Brain microvascular endothelial cell (primary cell): ENCODE data around the gene TMEM9.

ENCODE experiments used
- DNase-seq: peaks from one replicate; pipeline ENCODE4 v3.0.0-alpha.2; 2020
- H3K27ac ChIP-seq: fragments of 250-450 bp; sonication (Bioruptor Pico); 2 replicates; pipeline ENCODE4 v1.5.1; 2020; ENCODE audit warnings: mild to moderate bottlenecking, moderate library complexity
- H3K27me3 ChIP-seq: fragments of 250-450 bp; sonication (Bioruptor Pico); replicated peaks from 2 replicates; pipeline ENCODE4 v1.5.1; 2020; ENCODE audit warnings: mild to moderate bottlenecking
- H3K36me3 ChIP-seq: fragments of 250-450 bp; sonication (Bioruptor Pico); replicated peaks from 2 replicates; pipeline ENCODE4 v1.5.1; 2020; ENCODE audit warnings: mild to moderate bottlenecking
- H3K4me3 ChIP-seq: 2 replicates; pipeline ENCODE4 v1.5.1; 2011; ENCODE audit warnings: low read depth, mild to moderate bottlenecking, control low read depth, low read length, moderate library complexity
- in situ Hi-C: cut with HindIII; loops from 2 replicates; pipeline ENCODE4 v1.10.0; 2017; ENCODE audit warnings: low sequenced_read_pairs, low pct_ligation_motif_present
- TF ChIP-seq, protein P1 (sequence below): IDR thresholded peaks from 2 replicates; pipeline ENCODE4 v1.5.1; 2011; ENCODE audit warnings: low read depth, mild to moderate bottlenecking, moderate library complexity, low read length, control low read depth, inconsistent platforms; ENCODE audit errors: missing control alignments

The TMEM9 gene

DNA sequence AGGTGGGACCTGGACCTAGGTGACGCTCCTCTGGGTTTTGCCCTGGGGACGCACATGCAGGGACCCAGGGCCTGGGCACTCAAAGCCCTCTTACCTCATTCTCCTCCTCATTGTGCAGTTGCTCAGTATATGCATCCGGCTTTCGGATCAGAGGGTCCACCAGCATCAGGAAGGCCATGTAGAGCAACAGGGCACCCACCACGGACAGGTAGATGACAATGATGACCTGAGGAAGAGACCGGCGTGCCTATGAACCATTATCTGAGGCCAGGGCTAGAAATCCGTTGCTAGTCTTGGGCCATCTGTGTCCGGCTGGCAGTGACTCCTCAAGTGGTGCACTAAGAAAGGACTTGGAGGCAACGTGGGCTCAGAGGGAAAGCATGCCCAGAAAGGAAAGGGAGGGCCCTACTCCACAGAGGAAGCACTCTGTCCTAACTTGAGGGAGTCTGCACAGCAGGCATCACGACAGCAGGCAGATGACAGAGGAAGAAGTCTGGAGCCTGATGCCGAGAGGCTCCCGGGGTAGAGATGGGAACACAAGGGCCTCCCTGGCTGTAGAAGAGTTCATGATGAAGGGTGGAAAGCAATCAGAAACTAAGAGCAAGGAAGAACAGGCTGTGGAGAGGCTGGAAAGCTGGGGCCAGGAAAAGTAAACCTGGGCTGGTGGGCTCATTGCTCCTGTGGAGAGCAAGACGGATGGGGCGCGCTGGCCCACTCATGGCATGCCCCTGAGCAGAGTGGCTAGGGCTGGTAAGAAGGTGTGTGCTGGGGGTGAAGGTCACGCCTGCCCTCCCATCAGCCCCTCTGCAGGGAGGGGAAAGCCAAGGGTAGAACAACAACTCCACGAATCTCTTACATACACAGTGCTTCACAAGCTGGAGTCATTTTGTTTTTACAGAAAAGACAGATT, 10.3 kb downstream of the TMEM9 start:
- no peak for DNase-seq
- H3K27me3 ChIP-seq, result no peaks in the 10 kb centered on the region
- in situ Hi-C loops, result no loop called here
- H3K4me3 ChIP-seq, result no peak overlapping the region
- no peak overlapping the region for H3K27ac ChIP-seq
- TF ChIP-seq, protein P1, sequence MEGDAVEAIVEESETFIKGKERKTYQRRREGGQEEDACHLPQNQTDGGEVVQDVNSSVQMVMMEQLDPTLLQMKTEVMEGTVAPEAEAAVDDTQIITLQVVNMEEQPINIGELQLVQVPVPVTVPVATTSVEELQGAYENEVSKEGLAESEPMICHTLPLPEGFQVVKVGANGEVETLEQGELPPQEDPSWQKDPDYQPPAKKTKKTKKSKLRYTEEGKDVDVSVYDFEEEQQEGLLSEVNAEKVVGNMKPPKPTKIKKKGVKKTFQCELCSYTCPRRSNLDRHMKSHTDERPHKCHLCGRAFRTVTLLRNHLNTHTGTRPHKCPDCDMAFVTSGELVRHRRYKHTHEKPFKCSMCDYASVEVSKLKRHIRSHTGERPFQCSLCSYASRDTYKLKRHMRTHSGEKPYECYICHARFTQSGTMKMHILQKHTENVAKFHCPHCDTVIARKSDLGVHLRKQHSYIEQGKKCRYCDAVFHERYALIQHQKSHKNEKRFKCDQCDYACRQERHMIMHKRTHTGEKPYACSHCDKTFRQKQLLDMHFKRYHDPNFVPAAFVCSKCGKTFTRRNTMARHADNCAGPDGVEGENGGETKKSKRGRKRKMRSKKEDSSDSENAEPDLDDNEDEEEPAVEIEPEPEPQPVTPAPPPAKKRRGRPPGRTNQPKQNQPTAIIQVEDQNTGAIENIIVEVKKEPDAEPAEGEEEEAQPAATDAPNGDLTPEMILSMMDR, result no peak
- peaks cover 50% of the 10 kb centered on the region for H3K36me3 ChIP-seq

DNA sequence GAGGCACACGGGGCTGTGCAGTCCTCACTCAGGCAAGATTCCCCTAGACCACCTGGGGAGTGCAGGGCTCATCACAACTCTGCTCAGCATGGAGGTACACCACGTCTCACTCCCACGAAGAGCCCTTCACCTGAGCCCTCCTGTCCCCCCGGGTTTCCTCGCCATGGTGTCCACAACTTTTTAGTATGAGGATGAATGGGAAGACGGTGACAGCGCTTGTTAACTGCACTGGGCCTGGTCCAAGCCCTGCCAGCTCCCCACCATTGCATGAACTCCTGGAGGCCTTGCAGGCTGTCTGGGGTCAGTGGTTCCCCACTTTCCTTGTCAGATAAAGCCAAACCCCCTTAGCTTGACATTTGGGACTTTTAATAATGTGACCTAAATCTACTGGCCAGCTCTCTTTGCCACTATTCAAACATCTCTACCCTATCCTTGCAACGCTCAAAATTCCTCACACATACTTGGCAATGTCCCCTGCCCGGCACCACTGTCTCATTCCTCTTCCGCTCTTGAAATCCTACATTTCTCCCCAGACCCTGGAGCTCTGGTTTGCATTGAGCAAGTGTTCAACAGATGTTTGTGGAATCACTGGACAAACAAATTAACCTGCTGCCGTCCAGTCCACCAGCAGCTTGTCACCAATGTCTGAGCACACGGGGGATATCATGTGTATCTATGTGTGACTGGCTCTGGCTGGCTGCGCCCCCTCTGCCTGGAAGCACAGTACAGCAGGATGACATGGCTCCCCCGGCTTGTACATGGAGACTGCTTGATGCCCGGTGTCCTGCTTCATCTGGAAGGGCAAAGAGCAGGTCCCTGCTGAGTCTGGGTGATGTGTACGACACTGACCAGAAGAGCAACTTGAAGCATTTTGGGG, 11.2 kb downstream of the TMEM9 start:
- H3K27me3 ChIP-seq, result no peaks in the 10 kb centered on the region
- peaks cover 49% of the 10 kb centered on the region for H3K36me3 ChIP-seq
- DNase-seq, result no peak
- TF ChIP-seq, protein P1, result no peak
- H3K27ac ChIP-seq, result no peak overlapping the region
- in situ Hi-C loops, result no loop called here
- H3K4me3 ChIP-seq, result no peak overlapping the region

DNA sequence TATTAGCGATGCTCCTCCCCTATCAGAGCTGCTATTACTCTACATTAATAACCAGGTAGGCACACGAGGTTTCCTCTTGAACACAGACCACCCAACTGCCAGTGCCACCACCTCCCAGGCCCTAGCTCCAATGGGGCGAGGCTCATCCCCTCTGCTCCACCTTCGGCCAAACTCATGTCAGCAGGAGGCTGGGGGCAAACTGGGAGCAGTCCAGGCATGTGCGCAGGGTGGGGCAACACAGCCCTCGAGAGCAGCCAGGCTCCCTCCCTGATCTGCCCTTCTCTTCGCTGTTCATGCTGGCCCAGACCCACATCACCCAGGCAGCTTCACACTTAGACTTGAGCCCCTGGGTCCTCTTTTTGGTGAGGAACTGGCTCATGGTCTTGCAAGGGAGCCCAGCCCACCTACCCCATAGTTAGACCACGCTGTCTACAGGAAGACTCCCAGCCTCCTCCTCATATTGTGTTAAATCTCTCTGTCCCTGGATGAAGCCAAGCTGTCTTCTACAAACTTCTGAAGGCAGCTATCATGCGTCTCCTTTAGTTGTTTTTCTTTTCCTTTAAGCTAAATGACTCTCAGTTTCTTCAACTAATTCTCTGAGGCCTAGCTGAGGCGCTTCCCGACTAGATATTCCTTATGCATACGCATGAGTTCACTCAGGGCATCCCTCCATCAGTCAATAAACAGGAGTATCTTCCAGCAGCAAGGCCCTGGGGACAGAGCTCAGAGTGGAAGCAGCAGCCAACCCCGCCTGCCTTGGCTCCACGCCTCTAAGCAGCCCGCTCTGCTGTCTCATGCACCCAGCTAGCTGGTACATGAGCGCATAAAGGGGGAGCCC, 12.0 kb downstream of the TMEM9 start:
- no peaks in the 10 kb centered on the region for H3K27me3 ChIP-seq
- no peak overlapping the region for H3K4me3 ChIP-seq
- in situ Hi-C loops, result no loop called here

DNA sequence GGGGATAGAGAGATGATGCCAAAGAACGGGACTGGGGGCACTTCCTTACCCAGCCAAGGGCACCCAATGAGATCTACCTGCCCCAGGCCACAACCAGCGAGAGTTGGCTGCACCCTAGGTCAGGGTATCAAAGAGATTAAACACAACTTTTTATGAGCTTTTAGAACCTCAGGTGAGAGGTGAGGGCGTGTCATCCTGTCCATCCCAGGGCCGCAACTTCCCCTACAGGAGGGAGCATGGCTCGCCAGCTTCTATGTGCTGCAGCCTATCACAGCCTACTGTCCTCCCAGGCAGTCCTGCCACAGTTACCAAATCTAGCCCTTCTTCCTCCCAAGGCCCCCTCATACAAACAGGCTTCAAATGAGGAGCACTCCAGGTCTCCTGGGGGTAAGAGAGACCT, 12.9 kb downstream of the TMEM9 start:
- TF ChIP-seq, protein P1, result no peak
- no peak overlapping the region for H3K4me3 ChIP-seq

More for the DNA sequence above, 12.0 kb downstream of the TMEM9 start:
- DNase-seq, result no peak
- H3K36me3 ChIP-seq, result peaks cover 45% of the 10 kb centered on the region
- no peak overlapping the region for H3K27ac ChIP-seq
- TF ChIP-seq, protein P1, result no peak

DNA sequence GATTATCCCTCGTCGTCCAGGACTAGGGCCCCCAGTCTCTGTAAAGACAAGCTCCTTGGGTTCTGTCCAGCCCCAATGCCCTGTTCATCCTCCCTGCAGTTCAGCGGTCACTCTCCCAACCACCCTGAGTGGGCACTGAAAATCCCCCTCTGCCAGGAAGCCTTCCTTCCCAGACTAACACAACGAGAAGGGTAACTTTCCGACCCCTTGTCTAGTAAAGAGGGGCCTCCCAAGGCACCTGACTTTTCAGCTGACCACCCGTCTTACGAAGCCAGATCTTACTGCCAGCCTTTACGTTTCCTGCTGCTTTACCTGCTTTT, 13.4 kb downstream of the TMEM9 start:
- TF ChIP-seq, protein P1, result no peak
- H3K4me3 ChIP-seq, result no peak overlapping the region
- H3K36me3 ChIP-seq, result peaks cover 39% of the 10 kb centered on the region
- in situ Hi-C loops, result no loop called here
- no peaks in the 10 kb centered on the region for H3K27me3 ChIP-seq
- DNase-seq, result no peak
- H3K27ac ChIP-seq, result no peak overlapping the region

More for the DNA sequence above, 12.9 kb downstream of the TMEM9 start:
- no peak overlapping the region for H3K27ac ChIP-seq
- DNase-seq, result no peak
- peaks cover 42% of the 10 kb centered on the region for H3K36me3 ChIP-seq
- no peaks in the 10 kb centered on the region for H3K27me3 ChIP-seq
- in situ Hi-C loops, result no loop called here
